Mesenchymal stem cell (in vitro differentiated cells and primary cell): ENCODE data around the gene RAB3B.

Experiments
- DNase-seq: peaks from one replicate; pipeline ENCODE4 v3.0.0-alpha.2; 2013
- H2AFZ ChIP-seq: one replicate; pipeline ENCODE4 v1.6.1; 2013; ENCODE audit warnings: low read depth, mild to moderate bottlenecking, control low read depth, inconsistent platforms, low read length, moderate library complexity
- H2AK5ac ChIP-seq: 2 replicates; pipeline ENCODE4 v1.6.1; 2013; ENCODE audit warnings: low read length, moderate library complexity, mild to moderate bottlenecking, inconsistent platforms; ENCODE audit not compliant: severe bottlenecking
- H2BK120ac ChIP-seq: one replicate; pipeline ENCODE4 v1.6.1; 2013; ENCODE audit warnings: low read depth, mild to moderate bottlenecking, inconsistent platforms, low read length, moderate library complexity
- H2BK12ac ChIP-seq, 2 experiments: one replicate each; pipeline ENCODE4 v1.6.1; 2013; ENCODE audit warnings: inconsistent platforms in 2 of 2, low read length in 2 of 2, mild to moderate bottlenecking in 2 of 2, moderate library complexity in 2 of 2, control low read depth in 1 of 2
- H2BK15ac ChIP-seq: one replicate; pipeline ENCODE4 v1.6.1; 2013; ENCODE audit warnings: mild to moderate bottlenecking, low read depth, inconsistent platforms; ENCODE audit not compliant: poor library complexity, severe bottlenecking
- H2BK5ac ChIP-seq: 2 replicates; pipeline ENCODE4 v1.6.1; 2013; ENCODE audit warnings: low read depth, mild to moderate bottlenecking, low read length, control low read depth, inconsistent platforms; ENCODE audit not compliant: poor library complexity, severe bottlenecking
- H3K14ac ChIP-seq, 2 experiments: one replicate each; pipeline ENCODE4 v1.6.1; 2013; ENCODE audit warnings: inconsistent platforms in 2 of 2, low read length in 2 of 2, control low read depth in 1 of 2, mild to moderate bottlenecking in 1 of 2, moderate library complexity in 1 of 2
- H3K18ac ChIP-seq, 2 experiments: one replicate each; pipeline ENCODE4 v1.6.1; 2013; ENCODE audit warnings: inconsistent platforms in 2 of 2, low read length in 2 of 2, control low read depth in 1 of 2, low read depth in 1 of 2, mild to moderate bottlenecking in 1 of 2
- H3K23ac ChIP-seq, 2 experiments: one replicate each; pipeline ENCODE4 v1.6.1; 2013; ENCODE audit warnings: inconsistent platforms in 2 of 2, low read length in 2 of 2, mild to moderate bottlenecking in 2 of 2, moderate library complexity in 2 of 2, control low read depth in 1 of 2
- H3K27ac ChIP-seq: 2 replicates; pipeline ENCODE4 v1.5.1; 2013; ENCODE audit warnings: mild to moderate bottlenecking, moderate library complexity, low read length, control low read depth, inconsistent platforms; ENCODE audit not compliant: poor library complexity, severe bottlenecking
- H3K27me3 ChIP-seq, 2 experiments: 2 replicates each; pipeline versions ENCODE4 v1.6.1 to v1.7.0; 2013; ENCODE audit warnings: low read length in 2 of 2, mild to moderate bottlenecking in 2 of 2, moderate library complexity in 2 of 2, control low read depth in 1 of 2, inconsistent platforms in 1 of 2; ENCODE audit not compliant: control insufficient read depth in 1 of 2, insufficient read depth in 1 of 2
- H3K36me3 ChIP-seq, 2 experiments: 2 replicates each; pipeline versions ENCODE4 v1.6.1 to v1.7.0; 2013; ENCODE audit warnings: low read length in 2 of 2, control low read depth in 1 of 2, inconsistent platforms in 1 of 2, low read depth in 1 of 2, mild to moderate bottlenecking in 1 of 2; ENCODE audit not compliant: insufficient read depth in 2 of 2, control insufficient read depth in 1 of 2
- H3K4ac ChIP-seq, 2 experiments: one replicate each; pipeline ENCODE4 v1.6.1; 2013; ENCODE audit warnings: inconsistent platforms in 2 of 2, low read length in 2 of 2, mild to moderate bottlenecking in 2 of 2, moderate library complexity in 2 of 2, control low read depth in 1 of 2, low read depth in 1 of 2
- H3K4me1 ChIP-seq: 2 replicates; pipeline ENCODE4 v1.6.1; 2013; ENCODE audit warnings: low read depth, low read length, control low read depth; ENCODE audit not compliant: control insufficient read depth, insufficient read depth
- H3K4me2 ChIP-seq: 2 replicates; pipeline ENCODE4 v1.6.1; 2013; ENCODE audit warnings: low read length, mild to moderate bottlenecking, inconsistent platforms; ENCODE audit not compliant: poor library complexity, severe bottlenecking
- H3K4me3 ChIP-seq, 2 experiments: 2 replicates each; pipeline versions ENCODE4 v1.5.1 to v1.7.0; 2013; ENCODE audit warnings: low read length in 2 of 2, mild to moderate bottlenecking in 2 of 2, control low read depth in 1 of 2, low read depth in 1 of 2; ENCODE audit not compliant: insufficient read depth in 1 of 2
- H3K79me1 ChIP-seq: replicated peaks from 2 replicates; pipeline ENCODE4 v1.6.1; 2013; ENCODE audit warnings: mild to moderate bottlenecking, control low read depth, low read length, inconsistent platforms; ENCODE audit not compliant: poor library complexity, severe bottlenecking
- H3K9ac ChIP-seq: 2 replicates; pipeline ENCODE4 v1.7.0; 2013; ENCODE audit warnings: mild to moderate bottlenecking, low read length, moderate library complexity
- H3K9me3 ChIP-seq: 2 replicates; pipeline ENCODE4 v1.7.0; 2013; ENCODE audit warnings: mild to moderate bottlenecking, low read length; ENCODE audit not compliant: control insufficient read depth
- H4K8ac ChIP-seq: one replicate; pipeline ENCODE4 v1.6.1; 2013; ENCODE audit warnings: inconsistent platforms, mild to moderate bottlenecking, low read length, moderate library complexity
- H4K91ac ChIP-seq: one replicate; pipeline ENCODE4 v1.6.1; 2013; ENCODE audit warnings: mild to moderate bottlenecking, low read length, inconsistent platforms
- whole genome bisulfite sequencing: methylation state at CpG from one replicate; pipeline ENCODE4 v1.1.7; 2013; ENCODE audit warnings: mixed read lengths; 5-methylcytosine and 5-hydroxymethylcytosine counted together

RAB3B gene

DNA sequence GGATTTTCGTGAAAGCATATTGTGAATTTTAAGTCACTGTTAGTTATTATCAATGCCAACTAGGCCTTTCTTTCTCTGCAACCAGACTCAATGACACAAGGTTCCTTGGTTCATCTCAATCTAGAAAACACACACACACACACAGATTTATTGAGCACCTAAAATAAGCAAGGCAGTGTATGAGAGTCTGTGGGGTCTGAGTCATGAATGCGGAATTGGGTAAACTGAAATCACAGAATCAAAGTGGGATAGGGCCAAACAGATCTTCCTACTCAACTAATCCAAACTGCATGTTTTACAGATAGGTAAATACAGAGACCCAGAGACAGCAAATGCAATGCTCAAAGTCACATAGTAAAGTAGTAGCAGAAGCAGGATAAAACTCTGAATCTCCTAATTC is 63.5 kb downstream of the RAB3B start:
- H3K79me1 ChIP-seq: peaks cover 24% of the 10 kb centered on the region
- no peak overlapping the region for H3K27ac ChIP-seq
- H3K9me3 ChIP-seq: no peaks in the 10 kb centered on the region
- no peak overlapping the region for H2BK120ac ChIP-seq
- no peak overlapping the region for H3K18ac ChIP-seq
- H2AK5ac ChIP-seq: no peak overlapping the region
- peaks cover 0 to 13% of the 10 kb centered on the region in 2 experiments for H3K36me3 ChIP-seq
- H3K14ac ChIP-seq: no peak overlapping the region
- no peak overlapping the region for H2BK12ac ChIP-seq
- WGBS: 80% methylated on average over 1 of the region's 2 CpGs
- H2BK15ac ChIP-seq: no peak overlapping the region
- H2BK5ac ChIP-seq: no peak overlapping the region
- no peaks in the 10 kb centered on the region for H3K27me3 ChIP-seq
- no peak overlapping the region for H3K4ac ChIP-seq
- peaks cover 2% of the 10 kb centered on the region for H3K4me1 ChIP-seq
- H4K8ac ChIP-seq: no peak overlapping the region
- H3K4me2 ChIP-seq: no peak overlapping the region
- no peak overlapping the region for H2AFZ ChIP-seq
- H3K4me3 ChIP-seq: no peak overlapping the region
- no peak overlapping the region for H3K23ac ChIP-seq
- DNase-seq: no peak
- H4K91ac ChIP-seq: no peak overlapping the region
- no peak overlapping the region for H3K9ac ChIP-seq

DNA sequence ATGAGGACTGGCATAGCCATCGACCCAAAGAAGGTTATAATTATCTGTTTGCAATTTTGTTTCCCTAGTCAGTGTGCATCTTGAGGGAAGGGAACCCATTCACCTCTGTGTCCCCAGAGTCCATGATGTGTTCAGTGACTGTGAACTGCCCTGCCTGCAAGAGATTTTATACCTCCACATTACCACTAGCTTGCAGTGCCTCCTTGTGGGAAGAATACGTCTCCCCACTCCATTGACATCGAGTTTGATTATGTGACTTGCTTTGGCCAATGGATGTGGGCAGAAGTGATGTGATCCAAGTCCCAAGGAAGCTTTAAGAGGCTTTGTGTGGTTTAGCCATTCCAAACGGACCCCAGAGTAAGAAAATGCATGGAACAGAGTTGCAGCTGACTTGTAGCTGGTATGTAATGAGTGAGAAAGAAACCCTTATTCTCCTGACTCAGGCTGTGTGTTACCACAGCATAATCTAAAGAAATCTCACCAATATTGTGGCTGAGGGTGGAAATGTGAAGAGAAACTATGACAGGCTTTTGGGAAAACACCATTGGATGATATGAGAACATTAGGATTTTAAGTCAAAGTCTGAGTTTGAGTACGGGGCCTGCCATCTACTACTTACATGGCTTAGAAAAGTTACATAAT is 64.2 kb downstream of the RAB3B start:
- no peak overlapping the region for H3K4me3 ChIP-seq
- H2BK15ac ChIP-seq: no peak overlapping the region
- no peak overlapping the region for H2BK120ac ChIP-seq
- no peak overlapping the region for H3K9ac ChIP-seq
- 78% methylated on average over 5 of the region's 5 CpGs for WGBS
- H3K4me1 ChIP-seq: peaks cover 4% of the 10 kb centered on the region
- H2BK12ac ChIP-seq: no peak overlapping the region
- H3K4me2 ChIP-seq: no peak overlapping the region
- no peak overlapping the region for H4K91ac ChIP-seq
- peak; percentile 46 for DNase-seq
- H2AFZ ChIP-seq: no peak overlapping the region
- no peak overlapping the region for H3K18ac ChIP-seq
- no peak overlapping the region for H3K4ac ChIP-seq
- H3K79me1 ChIP-seq: peaks cover 23% of the 10 kb centered on the region
- no peak overlapping the region for H3K23ac ChIP-seq
- H3K36me3 ChIP-seq: peaks cover 0 to 8% of the 10 kb centered on the region in 2 experiments
- H4K8ac ChIP-seq: no peak overlapping the region
- H3K14ac ChIP-seq: no peak overlapping the region
- H2AK5ac ChIP-seq: no peak overlapping the region
- H3K9me3 ChIP-seq: no peaks in the 10 kb centered on the region
- H2BK5ac ChIP-seq: no peak overlapping the region
- H3K27me3 ChIP-seq: no peaks in the 10 kb centered on the region
- no peak overlapping the region for H3K27ac ChIP-seq

DNA sequence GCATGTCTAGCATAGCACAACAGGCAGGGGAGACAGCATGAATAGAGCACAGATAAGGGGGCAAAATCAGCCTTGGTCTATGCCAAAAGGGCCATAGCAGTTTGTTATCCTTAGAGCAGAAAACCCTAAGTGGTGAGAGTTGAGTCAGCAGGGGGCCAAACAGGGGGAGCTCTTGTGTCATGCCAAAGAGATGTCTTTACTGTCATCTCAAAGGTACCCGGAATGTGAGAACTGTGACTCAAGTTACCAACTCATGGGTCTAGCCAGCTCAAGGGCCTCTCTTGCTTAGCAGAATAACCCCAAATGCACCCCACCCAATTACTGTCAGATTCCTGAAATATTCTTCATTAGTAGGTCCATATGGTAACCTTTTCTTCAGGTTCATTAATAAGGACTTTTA is 66.0 kb downstream of the RAB3B start:
- 0% methylated on average over 1 of the region's 1 CpG for WGBS
- H3K36me3 ChIP-seq: peaks cover 0 to 10% of the 10 kb centered on the region in 2 experiments

DNA sequence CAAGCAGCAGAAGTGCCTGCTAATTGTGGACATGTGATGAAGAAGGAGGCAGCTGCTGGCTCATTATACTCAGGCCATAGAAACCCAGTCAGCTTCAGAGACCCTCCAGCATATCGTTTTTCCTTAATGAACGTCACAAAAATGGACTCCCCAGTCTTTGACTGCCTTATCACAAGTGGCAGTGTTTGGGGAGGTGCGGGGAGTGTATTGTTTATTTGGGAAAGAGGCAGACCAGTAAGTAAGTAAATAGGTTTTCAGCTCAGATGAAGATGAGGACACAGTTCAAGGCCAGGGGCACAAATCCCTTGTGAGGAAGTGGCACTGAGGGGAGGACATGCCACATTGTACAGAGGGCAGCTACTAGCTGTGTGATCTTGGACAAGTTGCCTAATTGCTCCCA is 68.5 kb downstream of the RAB3B start:
- Histone ChIP-seq H2BK12ac (no peak overlapping the region), H3K27ac (no peak overlapping the region), H2BK120ac (no peak overlapping the region), H2AFZ (no peak overlapping the region), H3K23ac (no peak overlapping the region), H3K4ac (no peak overlapping the region), H2BK5ac (no peak overlapping the region), H3K9ac (no peak overlapping the region), H3K27me3 (no peaks in the 10 kb centered on the region), H3K4me3 (no peak overlapping the region), H3K4me2 (no peak overlapping the region), H4K8ac (no peak overlapping the region), H3K79me1 (peaks cover 21% of the 10 kb centered on the region), H3K14ac (no peak overlapping the region), H3K36me3 (peaks cover 0 to 13% of the 10 kb centered on the region in 2 experiments), H3K4me1 (peaks cover 12% of the 10 kb centered on the region), H2AK5ac (peak overlapping the region; percentile 71), H4K91ac (no peak overlapping the region), H3K9me3 (no peaks in the 10 kb centered on the region), H3K18ac (no peak overlapping the region), H2BK15ac (no peak overlapping the region)
- WGBS: 100% methylated on average over 3 of the region's 3 CpGs
- no peak for DNase-seq

More for the DNA sequence above, 66.0 kb downstream of the RAB3B start:
- no peak overlapping the region for H4K8ac ChIP-seq
- H3K4ac ChIP-seq: no peak overlapping the region
- H3K4me2 ChIP-seq: no peak overlapping the region
- H3K79me1 ChIP-seq: peaks cover 25% of the 10 kb centered on the region
- peaks cover 12% of the 10 kb centered on the region for H3K4me1 ChIP-seq
- H3K27me3 ChIP-seq: no peaks in the 10 kb centered on the region
- H2BK120ac ChIP-seq: no peak overlapping the region
- no peak overlapping the region for H3K23ac ChIP-seq
- no peak overlapping the region for H3K14ac ChIP-seq
- no peak overlapping the region for H4K91ac ChIP-seq
- no peaks in the 10 kb centered on the region for H3K9me3 ChIP-seq
- peak; percentile 48 for DNase-seq
- H2AK5ac ChIP-seq: no peak overlapping the region
- no peak overlapping the region for H3K18ac ChIP-seq
- H2BK12ac ChIP-seq: no peak overlapping the region
- H3K4me3 ChIP-seq: no peak overlapping the region
- H2AFZ ChIP-seq: no peak overlapping the region
- no peak overlapping the region for H3K27ac ChIP-seq
- H3K9ac ChIP-seq: no peak overlapping the region
- no peak overlapping the region for H2BK5ac ChIP-seq
- no peak overlapping the region for H2BK15ac ChIP-seq
